A549 (cell line): Measurements from ENCODE around the gene PHPT1. TPM values are rescaled to one million over a fixed set of nuclear protein-coding genes. Genes with fewer than 3 reads are reported as not detected.

Source experiments
- ATAC-seq, 2 experiments: fragments of 200-7000 bp in 1 of 2; fragments of >200 bp in 1 of 2; cut with Nextera tagmentation in 1 of 2; cut with Tn5 transposase in 1 of 2; 3 replicates each; pipeline versions ENCODE4 v1.8.0 to v1.9.1; 2018 to 2020; ENCODE audit warnings: mild to moderate bottlenecking in 1 of 2, moderate library complexity in 1 of 2
- CTCF ChIA-PET: fragments of 300-600 bp; sonication (Branson Sonifier 250); formaldehyde crosslinking; extraction: SDS; loops from one replicate; lab custom pipeline; 2021; ENCODE audit warnings: antibody characterized with exemption, inconsistent platforms; lab: Yijun Ruan, JAX
- POLR2A ChIA-PET: fragments of 350-600 bp; formaldehyde crosslinking; extraction: SDS; loops from one replicate; lab custom pipeline; 2021; ENCODE audit warnings: antibody characterized with exemption, inconsistent platforms; lab: Yijun Ruan, JAX
- DNase-seq, 2 experiments: peaks; one replicate each; pipeline versions ENCODE4 v3.0.0 to v3.0.0-alpha.2; 2011 to 2016; ENCODE audit warnings: low read depth in 1 of 2, low spot score in 1 of 2
- FAIRE-seq: peaks from 2 replicates; lab custom pipeline; 2011; peaks lifted over from hg19 to GRCh38; lab: Jason Lieb, UNC
- H3K27ac ChIP-seq, 2 experiments: fragments of >200 bp; sonication (Bioruptor Twin); formaldehyde crosslinking; 3 replicates each; pipeline ENCODE4 v1.5.1; 2016 to 2017
- H3K4me1 ChIP-seq: fragments of >200 bp; sonication (Bioruptor Twin); formaldehyde crosslinking; 3 replicates; pipeline ENCODE4 v1.6.1; 2016
- H3K4me2 ChIP-seq: fragments of >200 bp; sonication (Bioruptor Twin); formaldehyde crosslinking; 3 replicates; pipeline ENCODE4 v1.6.1; 2016
- H3K4me3 ChIP-seq: fragments of >200 bp; sonication (Bioruptor Twin); formaldehyde crosslinking; 3 replicates; pipeline ENCODE4 v1.5.1; 2016
- H3K9me3 ChIP-seq: fragments of >200 bp; sonication (Bioruptor Twin); formaldehyde crosslinking; 3 replicates; pipeline ENCODE4 v1.6.1; 2016
- ATOH8 ChIP-seq: fragments of 250-450 bp; sonication (Bioruptor Pico); IDR thresholded peaks from 2 replicates; pipeline ENCODE4 v1.5.0; 2020; ENCODE audit warnings: low read depth, mild to moderate bottlenecking, moderate library complexity
- BHLHE40 ChIP-seq: IDR thresholded peaks from 2 replicates; pipeline ENCODE4 v1.6.1; 2012; ENCODE audit warnings: low read depth, low read length, inconsistent platforms
- CHD4 ChIP-seq: fragments of 200-600 bp; sonication (generic); IDR thresholded peaks from 2 replicates; pipeline ENCODE4 v1.6.1; 2016; ENCODE audit warnings: antibody characterized with exemption, mild to moderate bottlenecking, borderline replicate concordance
- EHF ChIP-seq: fragments of 250-450 bp; sonication (Bioruptor Pico); IDR thresholded peaks from 2 replicates; pipeline ENCODE4 v1.5.0; 2020; ENCODE audit warnings: mild to moderate bottlenecking
- ESRRA ChIP-seq: fragments of 150-350 bp; IDR thresholded peaks from 2 replicates; pipeline ENCODE4 v1.6.1; 2014; ENCODE audit warnings: mild to moderate bottlenecking, low read length, borderline replicate concordance
- FOSB ChIP-seq: fragments of 250-450 bp; sonication (Bioruptor Pico); IDR thresholded peaks from 2 replicates; pipeline ENCODE4 v1.5.0; 2020; ENCODE audit warnings: mild to moderate bottlenecking, moderate library complexity
- FOSL2 ChIP-seq, 2 experiments: fragments of 450-650 bp in 1 of 2; fragments of >200 bp in 1 of 2; sonication (Bioruptor Twin) in 1 of 2; formaldehyde crosslinking; IDR thresholded peaks; 2 replicates each; pipeline versions ENCODE4 v1.5.0 to v1.6.1; 2016 to 2020; ENCODE audit warnings: mild to moderate bottlenecking in 1 of 2, moderate library complexity in 1 of 2
- GATA3 ChIP-seq: IDR thresholded peaks from 2 replicates; pipeline ENCODE4 v1.6.1; 2012; ENCODE audit warnings: borderline replicate concordance
- HDAC2 ChIP-seq: fragments of 200-600 bp; sonication (generic); IDR thresholded peaks from 2 replicates; pipeline ENCODE4 v1.6.1; 2016
- HMGXB4 ChIP-seq: fragments of 250-450 bp; sonication (Bioruptor Pico); IDR thresholded peaks from 2 replicates; pipeline ENCODE4 v1.5.0; 2021; ENCODE audit warnings: mild to moderate bottlenecking, moderate library complexity, borderline replicate concordance
- JUN ChIP-seq, 2 experiments: fragments of >200 bp; sonication (Bioruptor Twin); formaldehyde crosslinking; IDR thresholded peaks; 2 replicates in 1 of 2; 3 replicates in 1 of 2; pipeline ENCODE4 v1.6.1; 2016 to 2017
- MAFK ChIP-seq: fragments of 450-650 bp; IDR thresholded peaks from 2 replicates; pipeline ENCODE4 v1.6.1; 2014; ENCODE audit not compliant: partially characterized antibody
- MAX ChIP-seq: IDR thresholded peaks from 2 replicates; pipeline ENCODE4 v1.6.1; 2012
- NPAS2 ChIP-seq: fragments of 250-450 bp; sonication (Bioruptor Pico); IDR thresholded peaks from 2 replicates; pipeline ENCODE4 v1.8.0; 2022; ENCODE audit warnings: mild to moderate bottlenecking, moderate library complexity, borderline replicate concordance
- POLR2A ChIP-seq: IDR thresholded peaks from 2 replicates; pipeline ENCODE4 v1.6.1; 2012; ENCODE audit warnings: mild to moderate bottlenecking, low read length
- RCOR1 ChIP-seq: fragments of 150-350 bp; IDR thresholded peaks from 2 replicates; pipeline ENCODE4 v1.6.1; 2014; ENCODE audit warnings: antibody characterized with exemption, low read length, low read depth
- RFX5 ChIP-seq: fragments of 450-650 bp; IDR thresholded peaks from 2 replicates; pipeline ENCODE4 v1.7.1; 2014; ENCODE audit warnings: antibody characterized with exemption, mild to moderate bottlenecking, moderate library complexity
- SMC3 ChIP-seq: fragments of >200 bp; sonication (Bioruptor Twin); formaldehyde crosslinking; IDR thresholded peaks from 3 replicates; pipeline ENCODE4 v1.6.1; 2018; ENCODE audit warnings: inconsistent platforms
- SREBF2 ChIP-seq: fragments of 450-650 bp; IDR thresholded peaks from 2 replicates; pipeline ENCODE4 v1.6.1; 2014; ENCODE audit warnings: mild to moderate bottlenecking, moderate library complexity
- USF2 ChIP-seq: fragments of 450-650 bp; IDR thresholded peaks from 2 replicates; pipeline ENCODE4 v1.6.1; 2014; ENCODE audit warnings: antibody characterized with exemption
- ZSCAN20 ChIP-seq: fragments of 250-450 bp; sonication (Bioruptor Pico); IDR thresholded peaks from 2 replicates; pipeline ENCODE4 v1.8.0; 2022; ENCODE audit warnings: mild to moderate bottlenecking, moderate library complexity
- WGBS: methylation state at CpG from one replicate; pipeline ENCODE4 v1.1.6; 2017; ENCODE audit errors: missing lambda C conversion rate; 5-methylcytosine and 5-hydroxymethylcytosine counted together
- polyA plus RNA-seq, 4 experiments: library from polyadenylated mRNA; depleted of rRNA in 3 of 4; stranded (reverse); fragments of >200 nt; fragmentation: RNase III in 1 of 4; extraction: RNeasy Plus Mini Kit Qiagen cat#74134 plus additional on column Dnase treatment in 1 of 4; gene quantifications; 2 replicates in 3 of 4; 3 replicates in 1 of 4; pipeline ENCODE4 v1.2.3, GENCODE V29; 2011 to 2017

The PHPT1 gene
- polyA plus RNA-seq, 2 of the 4 experiments (the other 2 are of a cell fraction): 123 to 234 TPM

- H3K4me1 ChIP-seq: peaks cover 73% of the 10 kb centered on the region
- H3K9me3 ChIP-seq: no peaks in the 10 kb centered on the region
- FAIRE-seq: no peak
- H3K27ac ChIP-seq: peak overlapping the region; percentile 79 to 89
- ChIA-PET CTCF (interaction anchor here (0.5 to 7.4 kb wide), 10 partner anchors 11 to 171 kb away, joined by 3 to 45 read pairs (median 5); partner anchors contain the start of genes AJM1 and C8G), POLR2A (interaction anchor here (1.3 kb wide), 1 partner anchor 27 kb away, joined by 3 read pairs; the partner anchor contains the start of gene TRAF2)
- peak in 1 of 2 experiments; percentile 50 for DNase-seq
- H3K4me3 ChIP-seq: no peak overlapping the region
- 53% methylated on average over 9 of the region's 20 CpGs for WGBS
- TF ChIP-seq ZSCAN20 (CRISPR knock-in tag): no peak
- 0 out of 2 replicates have a peak, but pooled peaks have one; percentile 2 for TF ChIP-seq POLR2A
- 0 out of 2 replicates have a peak, but pooled peaks have one; percentile 13 for TF ChIP-seq GATA3
- ATAC-seq: peak; percentile 27 to 64
- peak overlapping the region; percentile 70 for H3K4me2 ChIP-seq
Measured at GRCh38 chr9:136858844-136859757, 9.9 kb downstream of the PHPT1 start.

- Histone ChIP-seq H3K27ac (peak overlapping the region; percentile 26 to 89; a peak in 4 of 6 replicates), H3K4me3 (no peak overlapping the region), H3K9me3 (no peaks in the 10 kb centered on the region), H3K4me2 (peak overlapping the region; percentile 70; the same call in 1 of the 3 replicates), H3K4me1 (peaks cover 70% of the 10 kb centered on the region)
- FAIRE-seq: no peak
- ChIA-PET POLR2A (interaction anchor here (1.0 to 1.3 kb wide), 3 partner anchors 10 to 26 kb away, joined by 3 to 4 read pairs (median 4); partner anchors contain the start of gene TRAF2), CTCF (interaction anchor here (1.2 to 7.4 kb wide), 10 partner anchors 9 to 169 kb away, joined by 4 to 45 read pairs (median 6); partner anchors contain the start of genes AJM1, C8G, FBXW5 and MAMDC4)
- WGBS: 92% methylated on average over 9 of the region's 9 CpGs
- no peak for ATAC-seq
- TF ChIP-seq ESRRA (no peak), JUN (IDR thresholded peaks at IDR 0.05) (peak in 1 of 2 experiments; percentile 12; a peak in 2 of 5 replicates)
- no peak for DNase-seq
Measured at GRCh38 chr9:136860529-136860928, 11.3 kb downstream of the PHPT1 start.

- CTCF ChIA-PET: interaction anchor here (0.8 to 7.4 kb wide), 12 partner anchors 7 to 169 kb away, joined by 3 to 45 read pairs (median 8); partner anchors contain the start of genes AJM1, C8G, FBXW5 and MAMDC4
- 93% methylated on average over 20 of the region's 22 CpGs for WGBS
- no peak for TF ChIP-seq ATOH8 (CRISPR knock-in tag)
- no peak for TF ChIP-seq FOSB (CRISPR knock-in tag)
- no peak for TF ChIP-seq MAX
- no peak for TF ChIP-seq RFX5
- no peak for TF ChIP-seq EHF
- no peak for TF ChIP-seq SREBF2
Measured at GRCh38 chr9:136860933-136861873, 12.0 kb downstream of the PHPT1 start.

GRCh38 chr9:136861874-136862457 lies 12.8 kb downstream of the PHPT1 start:
- Histone ChIP-seq H3K4me2 (no peak overlapping the region), H3K4me3 (no peak overlapping the region), H3K9me3 (peaks cover 4% of the 10 kb centered on the region), H3K4me1 (peaks cover 62% of the 10 kb centered on the region), H3K27ac (no peak overlapping the region)
- ChIA-PET POLR2A (interaction anchor here (2.8 kb wide), 1 partner anchor 23 kb away, joined by 12 read pairs; no protein-coding TSS in a partner anchor), CTCF (interaction anchor here (0.8 to 7.4 kb wide), 11 partner anchors 8 to 168 kb away, joined by 3 to 45 read pairs (median 6); partner anchors contain the start of genes AJM1, C8G, FBXW5 and MAMDC4)
- no peak for ATAC-seq
- 93% methylated on average over 22 of the region's 26 CpGs for WGBS
- DNase-seq: no peak
- no peak for FAIRE-seq
- TF ChIP-seq SREBF2 (no peak), MAFK (no peak), FOSL2 (IDR thresholded peaks at IDR 0.05) (no peak), FOSL2 (CRISPR knock-in tag; IDR thresholded peaks at IDR 0.05) (no peak), NPAS2 (CRISPR knock-in tag) (no peak), SMC3 (no peak), RCOR1 (no peak), USF2 (no peak), CHD4 (no peak), HDAC2 (no peak), RFX5 (no peak), HMGXB4 (no peak), BHLHE40 (no peak)

More at GRCh38 chr9:136860933-136861873, 12.0 kb downstream of the PHPT1 start:
- POLR2A ChIA-PET: interaction anchor here (1.0 to 2.8 kb wide), 4 partner anchors 11 to 25 kb away, joined by 3 to 12 read pairs (median 4); partner anchors contain the start of gene TRAF2
- FAIRE-seq: no peak
- Histone ChIP-seq H3K4me2 (no peak overlapping the region), H3K4me3 (no peak overlapping the region), H3K27ac (peak overlapping the region; percentile 26 to 89; a peak in 3 of 6 replicates), H3K9me3 (no peaks in the 10 kb centered on the region), H3K4me1 (peaks cover 64% of the 10 kb centered on the region)
- ATAC-seq: no peak
- DNase-seq: no peak
